K562 (cell line): ENCODE results near the gene PLD6. TPM values are rescaled to one million over a fixed set of nuclear protein-coding genes. Genes with fewer than 3 reads are reported as not detected.

Source experiments
- ATAC-seq: fragments of 200-7000 bp; cut with Tn5 transposase; 3 replicates; pipeline ENCODE4 v1.9.1; 2020; ENCODE audit warnings: moderate library complexity
- BruUV-seq: library from RNA; stranded (reverse); fragments of 400-500 nt; replicated peaks from 2 replicates; lab custom pipeline; 2021; lab: Mats Ljungman, UMichigan
- CTCF ChIA-PET: fragments of 300-600 bp; formaldehyde crosslinking; extraction: SDS; loops from one replicate; lab custom pipeline; 2021; ENCODE audit warnings: low intra/inter-chr PET ratio; lab: Yijun Ruan, JAX
- POLR2A ChIA-PET: fragments of 300-600, 350-650 bp; sonication (Branson Sonifier 250); formaldehyde crosslinking; extraction: SDS; loops from one replicate; lab custom pipeline; 2021; ENCODE audit warnings: antibody characterized with exemption, inconsistent platforms; lab: Yijun Ruan, JAX
- DNase-seq, 4 experiments: peaks; one replicate each; pipeline versions ENCODE4 v3.0.0 to v3.0.0-alpha.2; 2011 to 2018; ENCODE audit warnings: low spot score in 3 of 4, mixed read lengths in 3 of 4; ENCODE audit errors: extremely low read depth in 1 of 4
- FAIRE-seq: peaks from 2 replicates; lab custom pipeline; 2011; peaks lifted over from hg19 to GRCh38; lab: Jason Lieb, UNC
- H2AFZ ChIP-seq: 2 replicates; pipeline ENCODE4 v1.6.0; 2011; ENCODE audit warnings: low read depth, low read length, control low read depth, inconsistent platforms
- H3K27ac ChIP-seq: fragments of 200-600 bp; 3 replicates; pipeline ENCODE4 v1.8.0; 2011; ENCODE audit warnings: low read depth, mild to moderate bottlenecking, control low read depth, inconsistent platforms, low read length, moderate library complexity, mixed read lengths; ENCODE audit errors: extremely low read depth
- H3K27me3 ChIP-seq, 2 experiments: fragments of 300-600 bp in 1 of 2; 2 replicates in 1 of 2; 3 replicates in 1 of 2; pipeline versions ENCODE4 v1.6.0 to v1.8.0; 2011; ENCODE audit warnings: inconsistent platforms in 2 of 2, low read length in 2 of 2, mild to moderate bottlenecking in 1 of 2, mixed read lengths in 1 of 2, moderate library complexity in 1 of 2; ENCODE audit not compliant: control insufficient read depth in 2 of 2, insufficient read depth in 2 of 2
- H3K36me3 ChIP-seq: fragments of 300-600 bp; 3 replicates; pipeline ENCODE4 v1.8.0; 2011; ENCODE audit warnings: mild to moderate bottlenecking, low read length, inconsistent platforms; ENCODE audit not compliant: control insufficient read depth, insufficient read depth
- H3K4me1 ChIP-seq, 2 experiments: fragments of 200-600 bp in 1 of 2; replicated peaks in 1 of 2; 2 replicates in 1 of 2; 3 replicates in 1 of 2; pipeline versions ENCODE4 v1.5.1 to v1.8.0; 2011; ENCODE audit warnings: inconsistent platforms in 2 of 2, low read length in 2 of 2, mild to moderate bottlenecking in 1 of 2, mixed read lengths in 1 of 2, moderate library complexity in 1 of 2; ENCODE audit not compliant: control insufficient read depth in 2 of 2, insufficient read depth in 2 of 2
- H3K4me2 ChIP-seq: 2 replicates; pipeline ENCODE4 v1.6.1; 2011; ENCODE audit warnings: low read length, control low read depth, inconsistent platforms, mixed read lengths; ENCODE audit not compliant: insufficient read depth
- H3K4me3 ChIP-seq: fragments of 200-600 bp; sonication (generic), shearing (Covaris generic); 2 replicates; pipeline ENCODE4 v1.5.1; 2016; ENCODE audit warnings: control low read depth, inconsistent platforms
- H3K79me2 ChIP-seq: fragments of 200-600 bp; 3 replicates; pipeline ENCODE4 v1.8.0; 2011; ENCODE audit warnings: low read length, inconsistent platforms; ENCODE audit not compliant: control insufficient read depth, insufficient read depth
- H3K9ac ChIP-seq, 2 experiments: 2 replicates each; pipeline versions ENCODE4 v1.6.0 to v1.6.1; 2011; ENCODE audit warnings: low read depth in 2 of 2, low read length in 2 of 2, control low read depth in 1 of 2, inconsistent platforms in 1 of 2, mild to moderate bottlenecking in 1 of 2, mixed read lengths in 1 of 2; ENCODE audit not compliant: insufficient read depth in 1 of 2
- H3K9me1 ChIP-seq: one replicate; pipeline ENCODE4 v1.6.0; 2011; ENCODE audit warnings: inconsistent platforms, mild to moderate bottlenecking, low read length, moderate library complexity; ENCODE audit not compliant: control insufficient read depth, insufficient read depth
- H3K9me3 ChIP-seq: replicated peaks from 2 replicates; pipeline ENCODE4 v1.5.1; 2011; ENCODE audit warnings: low read depth, low read length, inconsistent platforms; ENCODE audit not compliant: control insufficient read depth, insufficient read depth
- H4K20me1 ChIP-seq: replicated peaks from 2 replicates; pipeline ENCODE4 v1.6.1; 2011; ENCODE audit warnings: low read length, inconsistent platforms, mixed read lengths; ENCODE audit not compliant: control insufficient read depth, insufficient read depth
- E4F1 ChIP-seq: fragments of 250-450 bp; sonication (Bioruptor Pico); IDR thresholded peaks from 2 replicates; pipeline ENCODE4 v1.5.0; 2021; ENCODE audit warnings: mild to moderate bottlenecking, borderline replicate concordance
- FOXJ2 ChIP-seq: fragments of 200-800 bp; sonication (Bioruptor generic); IDR thresholded peaks from 2 replicates; pipeline ENCODE4 v1.6.1; 2016; ENCODE audit warnings: missing genetic modification characterization, missing compliant biosample characterization
- HEY1 ChIP-seq: fragments of 250-450 bp; sonication (Bioruptor Pico); IDR thresholded peaks from 2 replicates; pipeline ENCODE4 v1.5.0; 2020; ENCODE audit warnings: mild to moderate bottlenecking, moderate library complexity, borderline replicate concordance
- ILF3 ChIP-seq: fragments of 450-650 bp; IDR thresholded peaks from 2 replicates; pipeline ENCODE4 v1.6.1; 2018; ENCODE audit warnings: antibody characterized with exemption, mild to moderate bottlenecking, moderate library complexity, borderline replicate concordance
- LCOR ChIP-seq: sonication (generic); formaldehyde crosslinking; IDR thresholded peaks from 2 replicates; pipeline ENCODE4 v1.8.0; 2022; ENCODE audit warnings: mild to moderate bottlenecking, missing genetic modification reagents
- NCOA2 ChIP-seq, 2 experiments: fragments of 450-650 bp; IDR thresholded peaks; 2 replicates each; pipeline ENCODE4 v1.6.1; 2018; ENCODE audit warnings: mild to moderate bottlenecking in 2 of 2, moderate library complexity in 1 of 2; ENCODE audit not compliant: partially characterized antibody in 2 of 2
- NFIX ChIP-seq: fragments of 250-450 bp; sonication (Bioruptor Pico); IDR thresholded peaks from 2 replicates; pipeline ENCODE4 v1.4.0; 2020; ENCODE audit warnings: low read depth, mild to moderate bottlenecking, moderate library complexity
- NONO ChIP-seq, 2 experiments: fragments of 200-400 bp in 1 of 2; fragments of 450-650 bp in 1 of 2; formaldehyde crosslinking in 1 of 2; IDR thresholded peaks; 2 replicates each; pipeline ENCODE4 v1.6.1; 2017; ENCODE audit warnings: low read depth in 2 of 2, mild to moderate bottlenecking in 2 of 2, moderate library complexity in 2 of 2, low read length in 1 of 2
- PRPF4 ChIP-seq: fragments of 200-400 bp; formaldehyde crosslinking; IDR thresholded peaks from one replicate; pipeline ENCODE4 v1.6.1; 2017; ENCODE audit warnings: low read length, low read depth, mild to moderate bottlenecking; ENCODE audit not compliant: insufficient read depth, poor library complexity, severe bottlenecking
- RFX1 ChIP-seq: fragments of 450-650 bp; IDR thresholded peaks from 2 replicates; pipeline ENCODE4 v1.6.1; 2016; ENCODE audit warnings: mild to moderate bottlenecking, moderate library complexity
- SAFB2 ChIP-seq: fragments of 200-400 bp; formaldehyde crosslinking; IDR thresholded peaks from 2 replicates; pipeline ENCODE4 v1.6.1; 2018; ENCODE audit warnings: borderline replicate concordance, low read length, low read depth, moderate library complexity; ENCODE audit not compliant: severe bottlenecking
- SNIP1 ChIP-seq: fragments of 450-650 bp; IDR thresholded peaks from 2 replicates; pipeline ENCODE4 v1.7.1; 2017; ENCODE audit warnings: low read depth, mild to moderate bottlenecking
- STAT5B ChIP-seq: fragments of 250-450 bp; sonication (Bioruptor Pico); IDR thresholded peaks from 2 replicates; pipeline ENCODE4 v1.8.0; 2021; ENCODE audit warnings: mild to moderate bottlenecking, inconsistent platforms
- ZNF253 ChIP-seq: fragments of 250-450 bp; sonication (Bioruptor Pico); conservative IDR thresholded peaks from 2 replicates; pipeline ENCODE4 v1.6.1; 2021; ENCODE audit warnings: mild to moderate bottlenecking
- WGBS: fragments of 100-300 bp; shearing (Covaris generic); methylation state at CpG from one replicate; pipeline ENCODE4 v1.1.6; 2016; ENCODE audit warnings: low coverage, mixed read lengths; ENCODE audit not compliant: insufficient coverage; ENCODE audit errors: missing lambda C conversion rate; 5-methylcytosine and 5-hydroxymethylcytosine counted together
- in situ Hi-C: fragments of 300-500 bp; cut with MboI; formaldehyde crosslinking; loops from 4 replicates; pipeline ENCODE4 v1.15.0; 2018; ENCODE audit warnings: inconsistent platforms, mixed read lengths
- intact Hi-C: fragments of 100-400 bp; cut with micrococcal nuclease; formaldehyde crosslinking; loops from 2 replicates; pipeline ENCODE4 v1.14.2; 2022
- polyA plus RNA-seq, 8 experiments: library from polyadenylated mRNA; depleted of rRNA in 4 of 8; stranded (reverse) in 5 of 8; unstranded in 3 of 8; fragments of >200 nt; fragmentation: Nextera tagmentation in 2 of 8; fragmentation: Illumina TruSeq in 1 of 8; extraction: Ambion mirVana in 2 of 8; extraction: Trizol in 1 of 8; gene quantifications; 2 replicates each; pipeline versions ENCODE4 v1.2.1 to v1.2.3, GENCODE V29; 2011 to 2014; ENCODE audit warnings: inconsistent platforms in 1 of 8, missing spikeins in 1 of 8
- total RNA-seq, 7 experiments: library from RNA; depleted of rRNA in 6 of 7; stranded (reverse); fragments of >200 nt in 6 of 7; fragmentation: Illumina TruSeq in 2 of 7; extraction: Trizol in 2 of 7; gene quantifications; 2 replicates each; pipeline versions ENCODE4 v1.2.1 to v1.2.3, GENCODE V29; 2011 to 2021; ENCODE audit warnings: low replicate concordance in 1 of 7
- TF ChIP-seq, protein P1 (sequence below), 3 experiments: fragments of 200-800 bp in 1 of 3; fragments of 250-450 bp in 1 of 3; fragments of 450-650 bp in 1 of 3; sonication (Bioruptor Pico) in 1 of 3; sonication (Bioruptor generic) in 1 of 3; formaldehyde crosslinking in 1 of 3; IDR thresholded peaks; 2 replicates each; pipeline versions ENCODE4 v1.6.1 to v1.8.0; 2016 to 2022; ENCODE audit warnings: mild to moderate bottlenecking in 2 of 3, missing genetic modification characterization in 2 of 3, missing compliant biosample characterization in 1 of 3, moderate library complexity in 1 of 3

PLD6 gene
- total and polyA plus RNA-seq, 9 of the 15 experiments (the other 6 are each of a cell fraction or from before 2014, with no cell fraction given) = 3.6 to 15.6 (median 10.0) TPM

DNA sequence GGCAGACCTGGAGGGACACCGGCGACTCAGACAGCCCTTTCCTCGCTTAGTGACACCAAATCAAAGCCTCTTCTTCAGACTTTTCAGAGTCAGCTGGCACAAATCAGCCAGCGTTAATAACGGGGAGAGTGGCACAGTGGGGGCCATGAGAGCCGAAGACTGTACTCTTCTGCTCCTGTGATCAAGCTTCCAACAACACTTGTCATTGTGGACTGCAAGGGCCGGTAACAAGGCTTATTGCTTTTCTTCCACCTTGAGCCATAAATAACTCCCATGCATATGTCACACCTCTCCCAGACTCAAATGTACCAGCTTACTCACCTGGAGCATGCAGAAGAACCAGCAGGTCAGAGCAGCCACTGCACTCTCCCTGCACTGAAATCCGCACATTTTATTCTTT is 18.0 kb upstream of the PLD6 start (continued):
- TF ChIP-seq E4F1 (CRISPR knock-in tag) = no peak

- CTCF ChIA-PET = no interaction called here
- intact Hi-C loops = no loop called here
- no peak for ATAC-seq
- no peak for TF ChIP-seq NFIX (CRISPR knock-in tag)
- no peak for TF ChIP-seq LCOR (CRISPR knock-in tag)
- no peak for TF ChIP-seq PRPF4
- TF ChIP-seq FOXJ2 (tag) = no peak
- no peak for TF ChIP-seq ZNF253
- TF ChIP-seq SAFB2 = no peak
- no peak for TF ChIP-seq NONO (IDR thresholded peaks at IDR 0.05; ENCODE audit: low read depth in 2 of 2, low read length in 1 of 2)
- TF ChIP-seq HEY1 (CRISPR knock-in tag) = no peak
- TF ChIP-seq NCOA2 (IDR thresholded peaks at IDR 0.05; ENCODE audit: partially characterized antibody in 2 of 2) = no peak
- TF ChIP-seq, protein P1, sequence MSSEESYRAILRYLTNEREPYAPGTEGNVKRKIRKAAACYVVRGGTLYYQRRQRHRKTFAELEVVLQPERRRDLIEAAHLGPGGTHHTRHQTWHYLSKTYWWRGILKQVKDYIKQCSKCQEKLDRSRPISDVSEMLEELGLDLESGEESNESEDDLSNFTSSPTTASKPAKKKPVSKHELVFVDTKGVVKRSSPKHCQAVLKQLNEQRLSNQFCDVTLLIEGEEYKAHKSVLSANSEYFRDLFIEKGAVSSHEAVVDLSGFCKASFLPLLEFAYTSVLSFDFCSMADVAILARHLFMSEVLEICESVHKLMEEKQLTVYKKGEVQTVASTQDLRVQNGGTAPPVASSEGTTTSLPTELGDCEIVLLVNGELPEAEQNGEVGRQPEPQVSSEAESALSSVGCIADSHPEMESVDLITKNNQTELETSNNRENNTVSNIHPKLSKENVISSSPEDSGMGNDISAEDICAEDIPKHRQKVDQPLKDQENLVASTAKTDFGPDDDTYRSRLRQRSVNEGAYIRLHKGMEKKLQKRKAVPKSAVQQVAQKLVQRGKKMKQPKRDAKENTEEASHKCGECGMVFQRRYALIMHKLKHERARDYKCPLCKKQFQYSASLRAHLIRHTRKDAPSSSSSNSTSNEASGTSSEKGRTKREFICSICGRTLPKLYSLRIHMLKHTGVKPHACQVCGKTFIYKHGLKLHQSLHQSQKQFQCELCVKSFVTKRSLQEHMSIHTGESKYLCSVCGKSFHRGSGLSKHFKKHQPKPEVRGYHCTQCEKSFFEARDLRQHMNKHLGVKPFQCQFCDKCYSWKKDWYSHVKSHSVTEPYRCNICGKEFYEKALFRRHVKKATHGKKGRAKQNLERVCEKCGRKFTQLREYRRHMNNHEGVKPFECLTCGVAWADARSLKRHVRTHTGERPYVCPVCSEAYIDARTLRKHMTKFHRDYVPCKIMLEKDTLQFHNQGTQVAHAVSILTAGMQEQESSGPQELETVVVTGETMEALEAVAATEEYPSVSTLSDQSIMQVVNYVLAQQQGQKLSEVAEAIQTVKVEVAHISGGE (CRISPR knock-in tag; IDR thresholded peaks at IDR 0.05) = no peak
- TF ChIP-seq RFX1 = no peak
- TF ChIP-seq ILF3 = no peak
- TF ChIP-seq SNIP1 = no peak
- no peak for TF ChIP-seq STAT5B (CRISPR knock-in tag)
Observed at GRCh38 chr17:17223736-17224135, 17.6 kb upstream of the PLD6 start.

More at GRCh38 chr17:17223736-17224135, 17.6 kb upstream of the PLD6 start:
- 80% methylated on average over 4 of the region's 16 CpGs for WGBS
- Histone ChIP-seq H3K9ac (no peak overlapping the region), H3K9me3 (no peaks in the 10 kb centered on the region), H3K4me2 (no peak overlapping the region), H3K4me1 (peaks cover 0 to under 1% of the 10 kb centered on the region in 2 experiments; a peak in 1 of 5 replicates), H3K27me3 (no peaks in the 10 kb centered on the region), H3K4me3 (no peak overlapping the region), H3K79me2 (no peaks in the 10 kb centered on the region), H3K9me1 (no peaks in the 10 kb centered on the region), H4K20me1 (no peaks in the 10 kb centered on the region), H3K36me3 (peaks cover 86% of the 10 kb centered on the region; the same call in 2 of the 3 replicates), H3K27ac (no peak overlapping the region), H2AFZ (no peak overlapping the region)
- FAIRE-seq (no peak), DNase-seq (no peak)
- BruUV-seq = no TSS peak
- in situ Hi-C loops = no loop called here
- POLR2A ChIA-PET = interaction anchor here (0.7 to 1.6 kb wide), 3 partner anchors 9 to 348 kb away, joined by 3 to 4 read pairs (median 4); no protein-coding TSS in a partner anchor
